ENCODE results near the gene TMTC1.

GRCh38 chr12:29638528-29638927 lies 145.2 kb downstream of the TMTC1 start:
- TF ChIP-seq CTCF (IDR thresholded peaks at IDR 0.05), result no peak
- TF ChIP-seq POLR2A (IDR thresholded peaks at IDR 0.05; ENCODE audit: low read depth), result no peak
- no peak for TF ChIP-seq EP300 (IDR thresholded peaks at IDR 0.05)
